ENCODE data around the gene HPCAL4. TPM values are rescaled to one million over a fixed set of nuclear protein-coding genes. Genes with fewer than 3 reads are reported as not detected.

The HPCAL4 gene
- total and polyA plus RNA-seq, 2 experiments from 2014 or later, result not detected

- peak; percentile 68 for DNase-seq
- Histone ChIP-seq H3K4me1 (ENCODE audit: insufficient read depth) (no peaks in the 10 kb centered on the region), H3K9me2 (ENCODE audit: insufficient read depth) (no peaks in the 10 kb centered on the region), H3K4me2 (ENCODE audit: unreplicated experiment) (no peak overlapping the region), H3K36me3 (ENCODE audit: low read depth) (no peaks in the 10 kb centered on the region), H3F3A (ENCODE audit: insufficient read depth) (no peaks in the 10 kb centered on the region), H4K20me1 (ENCODE audit: insufficient read depth) (no peaks in the 10 kb centered on the region; the same call in 1 of the 2 replicates), H3K27ac (no peak overlapping the region), H3K4me3 (no peak overlapping the region), H3K79me2 (ENCODE audit: insufficient read depth) (no peaks in the 10 kb centered on the region), H3K9me3 (ENCODE audit: low read depth) (no peaks in the 10 kb centered on the region), H3K9ac (no peak overlapping the region), H2AFZ (no peak overlapping the region), H3K27me3 (replicated peaks; ENCODE audit: insufficient read depth) (peaks cover 51% of the 10 kb centered on the region)
- 28 to 29% methylated on average over 7 of the region's 7 CpGs for WGBS, 2 experiments (ENCODE audit: low coverage in 1 of 2, low lambda C conversion rate in 2 of 2, missing lambda C conversion rate in 2 of 2)
- TF ChIP-seq EZH2phosphoT487 (IDR thresholded peaks at IDR 0.05; ENCODE audit: insufficient read depth, low read depth), result no peak
- TF ChIP-seq EZH2 (IDR thresholded peaks at IDR 0.05; ENCODE audit: insufficient read depth, poor library complexity, severe bottlenecking), result no peak
- in situ Hi-C loops (cut with MboI), result no loop called here
Observed at GRCh38 chr1:39720094-39720999, 29.1 kb upstream of the HPCAL4 start.

GRCh38 chr1:39717809-39718208, 26.6 kb upstream of the HPCAL4 start:
- H3F3A ChIP-seq (ENCODE audit: insufficient read depth), result no peaks in the 10 kb centered on the region
- DNase-seq, result no peak
- H3K4me2 ChIP-seq (ENCODE audit: unreplicated experiment), result no peak overlapping the region
- whole genome bisulfite sequencing, 2 experiments (ENCODE audit: low coverage in 1 of 2, low lambda C conversion rate in 2 of 2, missing lambda C conversion rate in 2 of 2), result 35 to 38% methylated on average over 6 of the region's 6 CpGs
- H3K9ac ChIP-seq, result no peak overlapping the region
- H3K27me3 ChIP-seq (replicated peaks; ENCODE audit: insufficient read depth), result peaks cover 53% of the 10 kb centered on the region
- no peak overlapping the region for H2AFZ ChIP-seq
- H3K79me2 ChIP-seq (ENCODE audit: insufficient read depth), result no peaks in the 10 kb centered on the region
- no peaks in the 10 kb centered on the region for H3K4me1 ChIP-seq (ENCODE audit: insufficient read depth)
- in situ Hi-C loops (cut with MboI), result no loop called here
- TF ChIP-seq EZH2 (IDR thresholded peaks at IDR 0.05; ENCODE audit: insufficient read depth, poor library complexity, severe bottlenecking) (no peak), EZH2phosphoT487 (IDR thresholded peaks at IDR 0.05; ENCODE audit: insufficient read depth, low read depth) (no peak)
- no peaks in the 10 kb centered on the region; the same call in 1 of the 2 replicates for H4K20me1 ChIP-seq (ENCODE audit: insufficient read depth)
- H3K4me3 ChIP-seq, result no peak overlapping the region
- H3K36me3 ChIP-seq (ENCODE audit: low read depth), result no peaks in the 10 kb centered on the region
- no peaks in the 10 kb centered on the region for H3K9me2 ChIP-seq (ENCODE audit: insufficient read depth)
- no peaks in the 10 kb centered on the region for H3K9me3 ChIP-seq (ENCODE audit: low read depth)
- H3K27ac ChIP-seq, result no peak overlapping the region

- no peaks in the 10 kb centered on the region for H3K4me1 ChIP-seq (ENCODE audit: insufficient read depth)
- H3K4me3 ChIP-seq, result no peak overlapping the region
- no peak overlapping the region for H3K4me2 ChIP-seq (ENCODE audit: unreplicated experiment)
- TF ChIP-seq EZH2 (IDR thresholded peaks at IDR 0.05; ENCODE audit: insufficient read depth, poor library complexity, severe bottlenecking) (no peak), EZH2phosphoT487 (IDR thresholded peaks at IDR 0.05; ENCODE audit: insufficient read depth, low read depth) (no peak)
- H3K79me2 ChIP-seq (ENCODE audit: insufficient read depth), result no peaks in the 10 kb centered on the region
- no peaks in the 10 kb centered on the region for H3K9me2 ChIP-seq (ENCODE audit: insufficient read depth)
- no peaks in the 10 kb centered on the region; the same call in 1 of the 2 replicates for H4K20me1 ChIP-seq (ENCODE audit: insufficient read depth)
- no peak overlapping the region for H3K9ac ChIP-seq
- no peaks in the 10 kb centered on the region for H3F3A ChIP-seq (ENCODE audit: insufficient read depth)
- H3K27ac ChIP-seq, result no peak overlapping the region
- no peaks in the 10 kb centered on the region for H3K9me3 ChIP-seq (ENCODE audit: low read depth)
- in situ Hi-C loops (cut with MboI), result no loop called here
- no peak for DNase-seq
- H3K36me3 ChIP-seq (ENCODE audit: low read depth), result no peaks in the 10 kb centered on the region
- 79 to 82% methylated on average over 5 of the region's 5 CpGs for WGBS, 2 experiments (ENCODE audit: low coverage in 1 of 2, low lambda C conversion rate in 2 of 2, missing lambda C conversion rate in 2 of 2)
- peaks cover 55% of the 10 kb centered on the region for H3K27me3 ChIP-seq (replicated peaks; ENCODE audit: insufficient read depth)
- H2AFZ ChIP-seq, result no peak overlapping the region
Observed at GRCh38 chr1:39713557-39713956, 22.3 kb upstream of the HPCAL4 start.

GRCh38 chr1:39711966-39712340, 20.7 kb upstream of the HPCAL4 start:
- H3K9ac ChIP-seq, result no peak overlapping the region
- H3K36me3 ChIP-seq (ENCODE audit: low read depth), result no peaks in the 10 kb centered on the region
- in situ Hi-C loops (cut with MboI), result no loop called here
- H3K27ac ChIP-seq, result no peak overlapping the region
- no peaks in the 10 kb centered on the region for H4K20me1 ChIP-seq (ENCODE audit: insufficient read depth)
- H3K79me2 ChIP-seq (ENCODE audit: insufficient read depth), result no peaks in the 10 kb centered on the region
- no peak for DNase-seq
- no peaks in the 10 kb centered on the region for H3K9me2 ChIP-seq (ENCODE audit: insufficient read depth)
- no peak for TF ChIP-seq EZH2 (IDR thresholded peaks at IDR 0.05; ENCODE audit: insufficient read depth, poor library complexity, severe bottlenecking)
- H3K27me3 ChIP-seq (replicated peaks; ENCODE audit: insufficient read depth), result peaks cover 53% of the 10 kb centered on the region
- no peak overlapping the region for H3K4me3 ChIP-seq
- no peaks in the 10 kb centered on the region for H3K9me3 ChIP-seq (ENCODE audit: low read depth)
- H2AFZ ChIP-seq, result no peak overlapping the region
- WGBS, 2 experiments (ENCODE audit: low coverage in 1 of 2, low lambda C conversion rate in 2 of 2, missing lambda C conversion rate in 2 of 2), result 65 to 69% methylated on average over 6 of the region's 6 CpGs
- no peaks in the 10 kb centered on the region for H3K4me1 ChIP-seq (ENCODE audit: insufficient read depth)
- H3F3A ChIP-seq (ENCODE audit: insufficient read depth), result no peaks in the 10 kb centered on the region
- no peak overlapping the region for H3K4me2 ChIP-seq (ENCODE audit: unreplicated experiment)
